Gastrocnemius medialis (tissue), 4 donors: Measurements from ENCODE around the gene AACS. TPM values are rescaled to one million over a fixed set of nuclear protein-coding genes. Genes with fewer than 3 reads are reported as not detected.
"Not testable (repeated sequence)": the region's sequence is repeated elsewhere in the genome, so short reads cannot be mapped to it uniquely, and the experiment has no call there.

Source experiments
- ATAC-seq, 2 donors: fragments of 150-250 bp; one replicate each; pipeline ENCODE4 v1.9.1; 2016
- DNase-seq, 2 donors: peaks; one replicate each; pipeline ENCODE4 v3.0.0-alpha.2; 2019
- H3K27ac ChIP-seq, 4 donors: fragments of 200-600 bp; sonication (generic); 1 replicate in 1 of 4; 2 replicates in 3 of 4; pipeline ENCODE4 v1.5.1; 2016 to 2018; ENCODE audit warnings: mild to moderate bottlenecking in 2 of 4, moderate library complexity in 1 of 4
- H3K27me3 ChIP-seq, 3 donors: fragments of 200-600 bp; sonication (generic) in 2 of 3; 1 replicate in 1 of 3; 2 replicates in 2 of 3; pipeline versions ENCODE4 v1.5.1 to v1.6.0; 2016 to 2019; ENCODE audit warnings: mild to moderate bottlenecking in 1 of 3, moderate library complexity in 1 of 3
- H3K36me3 ChIP-seq, 2 donors: fragments of 200-600 bp; sonication (generic) in 1 of 2; one replicate each; pipeline ENCODE4 v1.5.1; 2017 to 2018
- H3K4me1 ChIP-seq, 2 donors: fragments of 200-600 bp; sonication (generic) in 1 of 2; one replicate each; pipeline ENCODE4 v1.5.1; 2016 to 2017; ENCODE audit warnings: mild to moderate bottlenecking in 2 of 2
- H3K4me3 ChIP-seq, 4 donors: fragments of 200-600 bp; sonication (generic) in 3 of 4; 1 replicate in 1 of 4; 2 replicates in 3 of 4; pipeline ENCODE4 v1.5.1; 2016 to 2019; ENCODE audit warnings: mild to moderate bottlenecking in 2 of 4
- H3K9me3 ChIP-seq, 3 donors: fragments of 200-600 bp; sonication (generic) in 2 of 3; 1 replicate in 1 of 3; 2 replicates in 2 of 3; pipeline ENCODE4 v1.5.1; 2016 to 2019
- CTCF ChIP-seq, 5 experiments: fragments of 450-650 bp in 3 of 5; fragments of 200-600 bp in 2 of 5; sonication (generic) in 2 of 5; IDR thresholded peaks in 4 of 5; conservative IDR thresholded peaks in 1 of 5; 1 replicate in 4 of 5; 2 replicates in 1 of 5; pipeline ENCODE4 v1.5.1; 2016 to 2019; ENCODE audit warnings: antibody characterized with exemption in 5 of 5, mild to moderate bottlenecking in 3 of 5, moderate library complexity in 3 of 5
- POLR2A ChIP-seq, 2 donors: fragments of 450-650 bp; IDR thresholded peaks; one replicate each; pipeline ENCODE4 v1.6.1; 2017; ENCODE audit warnings: antibody characterized with exemption in 2 of 2, mild to moderate bottlenecking in 2 of 2, moderate library complexity in 2 of 2
- in situ Hi-C, 4 donors: fragments of 200-750 bp; cut with MboI; loops; one replicate each; pipeline versions ENCODE4 v1.15.0 to v1.8.0; 2017; ENCODE audit warnings: low sequenced_read_pairs in 4 of 4
- intact Hi-C: fragments of 100-400 bp; cut with DNase I; formaldehyde crosslinking; loops from one replicate; pipeline ENCODE4 v1.15.1; 2023; ENCODE audit warnings: low total_unique reads
- total RNA-seq, 4 donors: library from RNA; depleted of rRNA; stranded (reverse); fragments of >200 nt; gene quantifications; one replicate each; pipeline versions ENCODE4 v1.1.0 to v1.2.3, GENCODE V29; 2016

Gene AACS
- total RNA-seq, 4 donors from 2014 or later = 6.0 to 11.8 (median 8.8) TPM

- H3K27me3 ChIP-seq = no peaks in the 10 kb centered on the region
- H3K27ac ChIP-seq = no peak overlapping the region
- TF ChIP-seq CTCF (IDR thresholded peaks at IDR 0.05 in 4 of 5, conservative IDR thresholded peaks at IDR 0.05 in 1 of 5) (no peak), POLR2A (IDR thresholded peaks at IDR 0.05) (no peak)
- H3K4me3 ChIP-seq = no peak overlapping the region
- no peak for DNase-seq
- ATAC-seq = no peak
- peaks cover 0 to 21% of the 10 kb centered on the region in 2 donors for H3K36me3 ChIP-seq
- peaks cover 0 to 5% of the 10 kb centered on the region in 2 donors for H3K4me1 ChIP-seq
- H3K9me3 ChIP-seq = no peaks in the 10 kb centered on the region
- intact Hi-C loops (no loop called here), in situ Hi-C loops (no loop called here)
These were observed 17.8 kb downstream of the AACS start for GRCh38 chr12:125083072-125083471.

GRCh38 chr12:125088199-125088598 lies 23.0 kb downstream of the AACS start:
- H3K36me3 ChIP-seq = peaks cover 0 to 32% of the 10 kb centered on the region in 2 donors
- not testable (repeated sequence) for H3K27me3 ChIP-seq

GRCh38 chr12:125089083-125089482 lies 23.8 kb downstream of the AACS start:
- no peak for TF ChIP-seq POLR2A (IDR thresholded peaks at IDR 0.05)
- TF ChIP-seq CTCF (IDR thresholded peaks at IDR 0.05 in 4 of 5, conservative IDR thresholded peaks at IDR 0.05 in 1 of 5) = no peak
- H3K27me3 ChIP-seq = no peaks in the 10 kb centered on the region
- intact Hi-C loops = no loop called here
- ATAC-seq (no peak), DNase-seq (no peak)
- H3K27ac ChIP-seq = no peak overlapping the region
- H3K9me3 ChIP-seq = no peaks in the 10 kb centered on the region
- no peaks in the 10 kb centered on the region for H3K4me1 ChIP-seq
- in situ Hi-C loops = no loop called here
- no peak overlapping the region for H3K4me3 ChIP-seq
- H3K36me3 ChIP-seq = peaks cover 0 to 32% of the 10 kb centered on the region in 2 donors

More at GRCh38 chr12:125088199-125088598, 23.0 kb downstream of the AACS start:
- H3K9me3 ChIP-seq, intact Hi-C loops, DNase-seq, H3K4me1 ChIP-seq, H3K4me3 ChIP-seq, in situ Hi-C loops, ATAC-seq, H3K27ac ChIP-seq: not testable (repeated sequence)

GRCh38 chr12:125089626-125090025 lies 24.4 kb downstream of the AACS start:
- in situ Hi-C loops (no loop called here), intact Hi-C loops (no loop called here)
- Histone ChIP-seq H3K4me1 (no peaks in the 10 kb centered on the region), H3K27ac (no peak overlapping the region), H3K36me3 (peaks cover 0 to 32% of the 10 kb centered on the region in 2 donors), H3K4me3 (no peak overlapping the region), H3K27me3 (no peaks in the 10 kb centered on the region), H3K9me3 (no peaks in the 10 kb centered on the region)
- ATAC-seq (no peak), DNase-seq (no peak)
- TF ChIP-seq POLR2A (IDR thresholded peaks at IDR 0.05) (no peak), CTCF (IDR thresholded peaks at IDR 0.05 in 4 of 5, conservative IDR thresholded peaks at IDR 0.05 in 1 of 5) (no peak)

- in situ Hi-C loops = no loop called here
- no peak for ATAC-seq
- intact Hi-C loops = no loop called here
These were observed 25.2 kb downstream of the AACS start for GRCh38 chr12:125090437-125090836.

More at GRCh38 chr12:125090437-125090836, 25.2 kb downstream of the AACS start:
- no peaks in the 10 kb centered on the region for H3K9me3 ChIP-seq
- no peaks in the 10 kb centered on the region for H3K4me1 ChIP-seq
- H3K4me3 ChIP-seq = no peak overlapping the region
- H3K36me3 ChIP-seq = peaks cover 0 to 25% of the 10 kb centered on the region in 2 donors
- TF ChIP-seq CTCF (IDR thresholded peaks at IDR 0.05 in 4 of 5, conservative IDR thresholded peaks at IDR 0.05 in 1 of 5) (no peak), POLR2A (IDR thresholded peaks at IDR 0.05) (no peak)
- no peak overlapping the region for H3K27ac ChIP-seq
- no peaks in the 10 kb centered on the region for H3K27me3 ChIP-seq
- DNase-seq = no peak
